Muscle layer of duodenum (tissue), 2 donors: ENCODE data around the gene CHN2.

ENCODE experiments used
- H3K27ac ChIP-seq: one replicate; pipeline ENCODE4 v1.7.0; 2013; ENCODE audit warnings: mild to moderate bottlenecking, low read length
- H3K27me3 ChIP-seq: one replicate; pipeline ENCODE4 v1.7.0; 2013; ENCODE audit warnings: low read depth, mild to moderate bottlenecking, control low read depth, low read length
- H3K36me3 ChIP-seq, 2 donors: one replicate each; pipeline ENCODE4 v1.7.0; 2013; ENCODE audit warnings: low read length in 2 of 2, control low read depth in 1 of 2, mild to moderate bottlenecking in 1 of 2; ENCODE audit not compliant: insufficient read depth in 2 of 2, control insufficient read depth in 1 of 2
- H3K4me1 ChIP-seq, 2 donors: one replicate each; pipeline ENCODE4 v1.7.0; 2013; ENCODE audit warnings: low read length in 2 of 2, mild to moderate bottlenecking in 2 of 2, control low read depth in 1 of 2, moderate library complexity in 1 of 2; ENCODE audit not compliant: insufficient read depth in 2 of 2, control insufficient read depth in 1 of 2
- H3K4me3 ChIP-seq, 2 donors: one replicate each; pipeline ENCODE4 v1.7.0; 2013; ENCODE audit warnings: low read length in 2 of 2, low read depth in 1 of 2, mild to moderate bottlenecking in 1 of 2
- H3K9me3 ChIP-seq, 2 donors: one replicate each; pipeline ENCODE4 v1.7.0; 2013; ENCODE audit warnings: low read length in 2 of 2, control low read depth in 1 of 2, mild to moderate bottlenecking in 1 of 2; ENCODE audit not compliant: control insufficient read depth in 1 of 2
- donor health status: healthy.

CHN2 gene

GRCh38 chr7:29304756-29305155 lies 110.2 kb downstream of the CHN2 start:
- Histone ChIP-seq H3K4me1 (no peaks in the 10 kb centered on the region), H3K27me3 (no peaks in the 10 kb centered on the region), H3K4me3 (no peak overlapping the region), H3K27ac (no peak overlapping the region), H3K9me3 (peaks cover 0 to 4% of the 10 kb centered on the region in 2 donors), H3K36me3 (no peaks in the 10 kb centered on the region)

GRCh38 chr7:29306319-29306991 lies 111.9 kb downstream of the CHN2 start:
- no peak overlapping the region for H3K27ac ChIP-seq

DNA sequence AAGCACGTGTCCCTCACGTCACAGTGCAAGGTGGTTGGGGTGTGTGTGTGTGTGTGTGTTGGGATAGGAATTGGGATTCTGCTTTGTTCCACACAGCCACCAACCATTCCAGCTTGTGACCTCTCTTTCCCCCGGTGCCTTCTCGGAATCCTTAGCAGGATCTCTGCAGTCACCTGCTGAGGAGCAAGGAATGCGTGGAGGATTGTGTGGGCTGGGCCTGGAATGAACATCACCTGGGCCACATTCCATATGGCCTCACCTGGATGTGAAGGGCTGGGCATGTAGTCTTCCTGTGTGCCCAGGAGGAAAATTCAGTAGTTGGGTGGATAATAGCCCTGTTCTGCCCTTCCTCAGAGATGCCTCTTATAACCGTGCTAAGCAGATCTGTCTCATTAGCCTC lies 113.8 kb downstream of the CHN2 start:
- H3K36me3 ChIP-seq, result no peaks in the 10 kb centered on the region
- H3K9me3 ChIP-seq, result peaks cover 0 to 4% of the 10 kb centered on the region in 2 donors

More at GRCh38 chr7:29306319-29306991, 111.9 kb downstream of the CHN2 start:
- H3K4me3 ChIP-seq, result no peak overlapping the region
- H3K27me3 ChIP-seq, result no peaks in the 10 kb centered on the region
- no peaks in the 10 kb centered on the region for H3K4me1 ChIP-seq
- H3K36me3 ChIP-seq, result no peaks in the 10 kb centered on the region
- peaks cover 0 to 4% of the 10 kb centered on the region in 2 donors for H3K9me3 ChIP-seq

DNA sequence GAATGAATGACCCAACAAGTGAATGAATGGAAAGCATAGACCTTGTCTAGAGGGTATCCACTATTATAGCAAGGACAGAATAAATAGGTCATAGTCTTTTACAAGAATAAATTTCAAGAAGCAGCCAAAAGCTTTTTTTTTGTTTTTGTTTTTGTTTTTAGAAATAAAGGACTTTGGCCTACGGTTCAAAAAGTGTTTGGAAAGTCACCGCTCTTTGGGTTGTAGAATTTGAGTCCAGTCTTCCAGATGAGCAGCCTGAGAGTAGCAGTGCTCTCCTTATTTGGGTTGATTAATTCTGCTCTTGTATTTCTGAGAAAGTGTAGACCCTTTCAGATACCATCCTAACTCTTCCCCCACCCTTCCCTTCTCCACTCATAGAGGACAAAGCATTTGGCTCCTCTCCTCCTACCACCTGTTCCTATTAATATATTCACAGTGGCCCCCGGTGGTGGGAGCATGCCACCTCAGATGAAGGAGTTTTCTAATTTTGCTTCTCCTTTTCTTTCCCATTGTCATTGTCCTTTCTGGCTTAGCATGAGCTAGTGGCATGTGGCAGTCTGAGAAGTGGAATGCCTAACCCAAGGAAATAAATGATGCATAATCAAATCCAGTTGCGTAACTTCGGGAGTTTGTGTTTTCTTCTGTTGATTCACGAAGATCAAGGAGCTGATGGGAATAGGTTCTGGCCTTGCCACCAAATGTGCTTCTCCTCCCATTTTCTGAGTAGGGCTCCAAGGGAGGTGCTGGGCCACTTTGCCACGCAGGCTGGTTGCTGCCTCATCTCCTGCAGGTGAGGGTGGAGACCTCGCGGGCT lies 114.7 kb downstream of the CHN2 start:
- Histone ChIP-seq H3K36me3 (no peaks in the 10 kb centered on the region), H3K27ac (no peak overlapping the region), H3K4me1 (no peaks in the 10 kb centered on the region), H3K27me3 (no peaks in the 10 kb centered on the region), H3K4me3 (no peak overlapping the region), H3K9me3 (peaks cover 0 to 4% of the 10 kb centered on the region in 2 donors)

More for the DNA sequence above, 113.8 kb downstream of the CHN2 start:
- H3K27me3 ChIP-seq, result no peaks in the 10 kb centered on the region
- no peaks in the 10 kb centered on the region for H3K4me1 ChIP-seq
- no peak overlapping the region for H3K27ac ChIP-seq
- H3K4me3 ChIP-seq, result no peak overlapping the region

GRCh38 chr7:29310625-29311024 lies 116.0 kb downstream of the CHN2 start:
- Histone ChIP-seq H3K4me3 (no peak overlapping the region), H3K4me1 (no peaks in the 10 kb centered on the region), H3K27me3 (no peaks in the 10 kb centered on the region), H3K27ac (no peak overlapping the region), H3K36me3 (no peaks in the 10 kb centered on the region), H3K9me3 (peaks cover 0 to 4% of the 10 kb centered on the region in 2 donors)

DNA sequence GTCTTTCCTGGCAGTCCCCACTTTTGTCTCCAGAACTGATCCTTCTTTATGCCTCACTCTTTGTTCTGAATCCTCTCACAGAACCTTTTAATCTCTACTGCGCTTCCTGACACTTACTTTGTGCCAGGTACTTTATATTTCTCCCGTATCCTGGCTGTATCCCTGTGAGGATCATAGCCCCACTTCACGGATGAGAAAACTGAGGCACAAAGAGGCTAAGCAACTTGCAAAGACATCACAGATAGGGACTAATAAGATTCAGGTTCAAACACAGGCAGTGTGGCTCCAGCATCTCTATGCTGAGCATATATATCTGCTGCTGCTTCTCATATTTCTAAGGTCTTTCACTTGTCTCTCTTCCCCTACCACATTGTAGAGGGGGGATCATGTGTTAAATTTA lies 116.7 kb downstream of the CHN2 start:
- Histone ChIP-seq H3K27me3 (no peaks in the 10 kb centered on the region), H3K27ac (no peak overlapping the region), H3K36me3 (no peaks in the 10 kb centered on the region), H3K9me3 (peaks cover 0 to 4% of the 10 kb centered on the region in 2 donors), H3K4me3 (no peak overlapping the region), H3K4me1 (no peaks in the 10 kb centered on the region)

DNA sequence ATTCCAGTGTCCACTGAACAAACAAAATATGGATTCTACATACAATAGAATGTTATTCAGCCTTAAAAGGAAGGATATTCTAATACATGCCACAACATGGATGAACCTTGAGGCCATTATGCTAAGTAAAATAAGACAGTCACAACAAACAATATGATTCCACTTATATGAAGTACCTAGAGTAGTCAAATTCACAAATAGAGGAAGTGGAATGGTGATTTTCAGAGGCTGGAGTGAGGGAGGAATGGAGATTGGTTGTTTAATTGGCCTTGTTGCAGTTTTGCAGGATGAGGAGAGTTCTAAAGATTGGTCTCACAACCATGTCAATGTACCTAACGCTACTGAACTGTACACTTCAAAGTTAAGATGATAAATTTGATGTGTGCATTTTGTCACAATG lies 119.6 kb downstream of the CHN2 start:
- Histone ChIP-seq H3K27ac (no peak overlapping the region), H3K4me1 (no peaks in the 10 kb centered on the region), H3K27me3 (no peaks in the 10 kb centered on the region), H3K4me3 (no peak overlapping the region), H3K36me3 (no peaks in the 10 kb centered on the region), H3K9me3 (no peaks in the 10 kb centered on the region)

- H3K36me3 ChIP-seq, result no peaks in the 10 kb centered on the region
- H3K4me3 ChIP-seq, result no peak overlapping the region
- no peak overlapping the region for H3K27ac ChIP-seq
- H3K9me3 ChIP-seq, result no peaks in the 10 kb centered on the region
- no peaks in the 10 kb centered on the region for H3K4me1 ChIP-seq
- no peaks in the 10 kb centered on the region for H3K27me3 ChIP-seq
These were observed 120.7 kb downstream of the CHN2 start for GRCh38 chr7:29315122-29315891.

DNA sequence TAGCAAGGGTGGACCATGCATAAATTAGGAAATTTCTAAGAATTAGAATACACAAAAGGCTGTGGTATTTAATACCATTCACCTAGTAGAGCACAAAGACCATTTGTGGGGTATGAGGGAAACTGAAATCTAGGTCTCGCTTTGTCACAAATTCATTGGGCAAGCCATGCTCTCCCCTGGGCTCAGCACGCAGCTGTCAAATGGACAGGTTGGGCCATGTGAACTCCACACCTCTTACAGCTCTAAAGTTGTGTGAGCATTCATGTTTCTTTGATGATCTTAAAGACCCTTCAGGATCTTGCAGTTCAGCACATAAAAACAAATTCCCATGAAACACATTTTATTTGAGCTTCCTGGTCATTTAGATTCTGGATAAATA lies 121.3 kb downstream of the CHN2 start:
- Histone ChIP-seq H3K4me1 (no peaks in the 10 kb centered on the region), H3K36me3 (no peaks in the 10 kb centered on the region), H3K27ac (no peak overlapping the region), H3K27me3 (no peaks in the 10 kb centered on the region), H3K4me3 (no peak overlapping the region), H3K9me3 (no peaks in the 10 kb centered on the region)

- H3K9me3 ChIP-seq, result no peaks in the 10 kb centered on the region
- H3K27me3 ChIP-seq, result no peaks in the 10 kb centered on the region
- H3K36me3 ChIP-seq, result no peaks in the 10 kb centered on the region
- no peaks in the 10 kb centered on the region for H3K4me1 ChIP-seq
- H3K4me3 ChIP-seq, result no peak overlapping the region
- H3K27ac ChIP-seq, result no peak overlapping the region
These were observed 122.4 kb downstream of the CHN2 start for GRCh38 chr7:29316926-29317325.
